Liver (tissue), 3 donors: ENCODE data around the gene AUH.
A peak's percentile ranks its signal among the peaks of the same experiment; 100 is the strongest.

Source experiments
- ATF3 ChIP-seq: IDR thresholded peaks from 2 replicates; pipeline ENCODE4 v1.6.1; 2016; ENCODE audit warnings: antibody characterized with exemption
- CTCF ChIP-seq: fragments of 150-350 bp; IDR thresholded peaks from 2 replicates; pipeline ENCODE4 v1.5.1; 2017; ENCODE audit warnings: improper control_type of control experiment, low read depth, low read length; ENCODE audit not compliant: missing input control
- FOXA1 ChIP-seq: IDR thresholded peaks from 2 replicates; pipeline ENCODE4 v1.6.1; 2016; ENCODE audit warnings: antibody characterized with exemption
- HNF4A ChIP-seq, 2 donors: conservative IDR thresholded peaks; 2 replicates each; pipeline ENCODE4 v1.6.1; 2016; ENCODE audit warnings: antibody characterized with exemption in 2 of 2, mild to moderate bottlenecking in 2 of 2
- JUND ChIP-seq, 2 donors: IDR thresholded peaks; 2 replicates each; pipeline ENCODE4 v1.6.1; 2016; ENCODE audit warnings: antibody characterized with exemption in 2 of 2
- RAD21 ChIP-seq, 2 donors: IDR thresholded peaks; 2 replicates each; pipeline ENCODE4 v1.6.1; 2016; ENCODE audit warnings: antibody characterized with exemption in 2 of 2, mild to moderate bottlenecking in 2 of 2
- RXRA ChIP-seq, 2 donors: IDR thresholded peaks; 2 replicates each; pipeline ENCODE4 v1.6.1; 2017 to 2018; ENCODE audit warnings: antibody characterized with exemption in 2 of 2, mild to moderate bottlenecking in 1 of 2
- SP1 ChIP-seq: IDR thresholded peaks from 2 replicates; pipeline ENCODE4 v1.6.1; 2018; ENCODE audit warnings: antibody characterized with exemption, mild to moderate bottlenecking
- TF ChIP-seq, protein P1 (sequence below): IDR thresholded peaks from 2 replicates; pipeline ENCODE4 v1.6.1; 2016; ENCODE audit warnings: antibody characterized with exemption, mild to moderate bottlenecking
- TF ChIP-seq, protein P2 (sequence below): IDR thresholded peaks from 2 replicates; pipeline ENCODE4 v1.6.1; 2016; ENCODE audit warnings: antibody characterized with exemption
- donor health status: healthy.
- donor health status: healthy.

GRCh38 chr9:91234523-91234922 is 127.2 kb downstream of the AUH start:
- TF ChIP-seq CTCF, result no peak
- no peak for TF ChIP-seq HNF4A (conservative IDR thresholded peaks at IDR 0.05)
- no peak for TF ChIP-seq ATF3
- TF ChIP-seq, protein P1, sequence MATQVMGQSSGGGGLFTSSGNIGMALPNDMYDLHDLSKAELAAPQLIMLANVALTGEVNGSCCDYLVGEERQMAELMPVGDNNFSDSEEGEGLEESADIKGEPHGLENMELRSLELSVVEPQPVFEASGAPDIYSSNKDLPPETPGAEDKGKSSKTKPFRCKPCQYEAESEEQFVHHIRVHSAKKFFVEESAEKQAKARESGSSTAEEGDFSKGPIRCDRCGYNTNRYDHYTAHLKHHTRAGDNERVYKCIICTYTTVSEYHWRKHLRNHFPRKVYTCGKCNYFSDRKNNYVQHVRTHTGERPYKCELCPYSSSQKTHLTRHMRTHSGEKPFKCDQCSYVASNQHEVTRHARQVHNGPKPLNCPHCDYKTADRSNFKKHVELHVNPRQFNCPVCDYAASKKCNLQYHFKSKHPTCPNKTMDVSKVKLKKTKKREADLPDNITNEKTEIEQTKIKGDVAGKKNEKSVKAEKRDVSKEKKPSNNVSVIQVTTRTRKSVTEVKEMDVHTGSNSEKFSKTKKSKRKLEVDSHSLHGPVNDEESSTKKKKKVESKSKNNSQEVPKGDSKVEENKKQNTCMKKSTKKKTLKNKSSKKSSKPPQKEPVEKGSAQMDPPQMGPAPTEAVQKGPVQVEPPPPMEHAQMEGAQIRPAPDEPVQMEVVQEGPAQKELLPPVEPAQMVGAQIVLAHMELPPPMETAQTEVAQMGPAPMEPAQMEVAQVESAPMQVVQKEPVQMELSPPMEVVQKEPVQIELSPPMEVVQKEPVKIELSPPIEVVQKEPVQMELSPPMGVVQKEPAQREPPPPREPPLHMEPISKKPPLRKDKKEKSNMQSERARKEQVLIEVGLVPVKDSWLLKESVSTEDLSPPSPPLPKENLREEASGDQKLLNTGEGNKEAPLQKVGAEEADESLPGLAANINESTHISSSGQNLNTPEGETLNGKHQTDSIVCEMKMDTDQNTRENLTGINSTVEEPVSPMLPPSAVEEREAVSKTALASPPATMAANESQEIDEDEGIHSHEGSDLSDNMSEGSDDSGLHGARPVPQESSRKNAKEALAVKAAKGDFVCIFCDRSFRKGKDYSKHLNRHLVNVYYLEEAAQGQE, result peak; percentile 97
- TF ChIP-seq RXRA (IDR thresholded peaks at IDR 0.05), result no peak
- TF ChIP-seq, protein P2, sequence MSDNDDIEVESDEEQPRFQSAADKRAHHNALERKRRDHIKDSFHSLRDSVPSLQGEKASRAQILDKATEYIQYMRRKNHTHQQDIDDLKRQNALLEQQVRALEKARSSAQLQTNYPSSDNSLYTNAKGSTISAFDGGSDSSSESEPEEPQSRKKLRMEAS, result no peak
- no peak for TF ChIP-seq JUND (IDR thresholded peaks at IDR 0.05)
- no peak for TF ChIP-seq FOXA1
- TF ChIP-seq RAD21 (IDR thresholded peaks at IDR 0.05), result no peak
- TF ChIP-seq SP1, result no peak
